HEK293 (cell line): ENCODE data around the gene CLEC4E.

Experiments
- CTCF ChIA-PET: fragments of 350-600 bp; formaldehyde crosslinking; extraction: SDS; loops from one replicate; lab custom pipeline; 2021; ENCODE audit warnings: antibody characterized with exemption; lab: Yijun Ruan, JAX
- POLR2A ChIA-PET: fragments of 300-600 bp; formaldehyde crosslinking; extraction: SDS; loops from one replicate; lab custom pipeline; 2020; ENCODE audit warnings: antibody characterized with exemption, inconsistent platforms; lab: Yijun Ruan, JAX
- H3K27ac ChIP-seq: fragments of 200-500 bp; sonication (Bioruptor generic); 2 replicates; pipeline ENCODE4 v1.5.1; 2014; ENCODE audit warnings: low read depth, low read length, control low read depth, inconsistent platforms; ENCODE audit errors: extremely low read depth
- H3K36me3 ChIP-seq, 2 experiments: fragments of 200-500 bp in 1 of 2; sonication (Bioruptor generic) in 1 of 2; 1 replicate in 1 of 2; 2 replicates in 1 of 2; pipeline ENCODE4 v1.5.1; 2014 to 2017; ENCODE audit warnings: inconsistent platforms in 2 of 2, low read length in 2 of 2; ENCODE audit not compliant: control insufficient read depth in 2 of 2, insufficient read depth in 1 of 2
- H3K4me1 ChIP-seq: fragments of 200-500 bp; sonication (Bioruptor generic); 2 replicates; pipeline ENCODE4 v1.5.1; 2014; ENCODE audit warnings: mild to moderate bottlenecking, low read length, inconsistent platforms; ENCODE audit not compliant: control insufficient read depth, insufficient read depth
- H3K4me3 ChIP-seq: 2 replicates; pipeline ENCODE4 v1.5.1; 2011; ENCODE audit warnings: low read depth, mild to moderate bottlenecking, control low read depth, low read length, moderate library complexity
- H3K9me3 ChIP-seq: fragments of 200-500 bp; sonication (Bioruptor generic); 2 replicates; pipeline ENCODE4 v1.5.1; 2014; ENCODE audit warnings: low read depth, low read length, inconsistent platforms; ENCODE audit not compliant: control insufficient read depth, insufficient read depth
- ELK4 ChIP-seq: IDR thresholded peaks from 2 replicates; pipeline ENCODE4 v1.6.1; 2011; ENCODE audit warnings: mild to moderate bottlenecking, low read depth, low read length, borderline replicate concordance
- HOXD13 ChIP-seq: sonication (generic); formaldehyde crosslinking; IDR thresholded peaks from 2 replicates; pipeline ENCODE4 v1.8.0; 2022; ENCODE audit warnings: missing genetic modification reagents, borderline replicate concordance
- KLF10 ChIP-seq: fragments of 450-650 bp; IDR thresholded peaks from 2 replicates; pipeline ENCODE4 v1.5.1; 2018; ENCODE audit warnings: missing biosample characterization, mild to moderate bottlenecking, missing genetic modification characterization
- KLF8 ChIP-seq: fragments of 450-650 bp; formaldehyde crosslinking; IDR thresholded peaks from 2 replicates; pipeline ENCODE4 v1.5.1; 2016; ENCODE audit warnings: missing biosample characterization, missing genetic modification characterization
- OVOL3 ChIP-seq: fragments of 450-650 bp; formaldehyde crosslinking; IDR thresholded peaks from 2 replicates; pipeline ENCODE4 v1.5.1; 2016; ENCODE audit warnings: missing biosample characterization, missing genetic modification characterization
- ZBTB17 ChIP-seq: fragments of 450-650 bp; formaldehyde crosslinking; IDR thresholded peaks from 2 replicates; pipeline ENCODE4 v1.5.1; 2016; ENCODE audit warnings: missing biosample characterization, missing genetic modification characterization
- ZFP69B ChIP-seq: fragments of 450-650 bp; formaldehyde crosslinking; IDR thresholded peaks from 2 replicates; pipeline ENCODE4 v1.5.1; 2016; ENCODE audit warnings: missing biosample characterization, missing genetic modification characterization
- ZIC2 ChIP-seq: fragments of 450-650 bp; formaldehyde crosslinking; IDR thresholded peaks from 2 replicates; pipeline ENCODE4 v1.5.1; 2016; ENCODE audit warnings: missing biosample characterization, missing genetic modification characterization
- ZNF341 ChIP-seq: fragments of 450-650 bp; formaldehyde crosslinking; IDR thresholded peaks from 2 replicates; pipeline ENCODE4; 2016; ENCODE audit warnings: low read depth, missing biosample characterization, missing genetic modification characterization
- ZNF391 ChIP-seq: fragments of 450-650 bp; formaldehyde crosslinking; IDR thresholded peaks from 2 replicates; pipeline ENCODE4 v1.5.1; 2016; ENCODE audit warnings: low read depth, missing biosample characterization, missing genetic modification characterization, borderline replicate concordance
- ZNF596 ChIP-seq: fragments of 450-650 bp; IDR thresholded peaks from 2 replicates; pipeline ENCODE4 v1.5.0; 2018; ENCODE audit warnings: missing biosample characterization, mild to moderate bottlenecking, missing genetic modification characterization, moderate library complexity
- ZNF677 ChIP-seq: fragments of 450-650 bp; IDR thresholded peaks from 2 replicates; pipeline ENCODE4 v1.5.0; 2018; ENCODE audit warnings: missing biosample characterization, mild to moderate bottlenecking, missing genetic modification characterization, moderate library complexity
- ZNF776 ChIP-seq: fragments of 450-650 bp; formaldehyde crosslinking; IDR thresholded peaks from 2 replicates; pipeline ENCODE4 v1.5.0; 2017; ENCODE audit warnings: missing biosample characterization, missing genetic modification characterization, borderline replicate concordance
- ZNF843 ChIP-seq: fragments of 450-650 bp; formaldehyde crosslinking; IDR thresholded peaks from 2 replicates; pipeline ENCODE4 v1.5.1; 2016; ENCODE audit warnings: missing biosample characterization, missing genetic modification characterization
- TF ChIP-seq, protein P1 (sequence below): fragments of 450-650 bp; formaldehyde crosslinking; conservative IDR thresholded peaks from 2 replicates; pipeline ENCODE4 v1.5.1; 2016; ENCODE audit warnings: low read depth, missing biosample characterization, missing genetic modification characterization

Gene CLEC4E

DNA sequence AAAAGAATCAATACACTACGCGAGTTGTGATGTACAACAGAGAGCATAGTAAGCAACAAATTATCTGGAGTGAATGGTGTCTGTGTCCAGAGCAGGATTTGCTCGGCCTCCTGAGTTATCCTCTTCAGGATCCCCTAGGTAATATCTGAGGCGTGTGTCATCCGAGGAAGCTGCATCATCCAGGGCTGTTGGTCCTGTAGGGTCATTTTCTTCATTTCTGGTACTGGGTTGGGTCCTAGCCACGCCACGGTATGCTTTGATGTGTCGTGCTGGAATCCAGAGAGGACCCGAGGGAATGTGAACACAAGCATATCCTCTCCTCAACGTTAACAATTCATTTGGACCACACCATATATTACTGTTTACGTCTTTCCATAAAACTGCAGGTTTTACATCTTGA lies 19.0 kb upstream of the CLEC4E start:
- Histone ChIP-seq H3K27ac (no peak overlapping the region), H3K9me3 (no peaks in the 10 kb centered on the region), H3K36me3 (no peaks in the 10 kb centered on the region), H3K4me1 (no peaks in the 10 kb centered on the region), H3K4me3 (no peak overlapping the region)
- CTCF ChIA-PET = interaction anchor here (1.9 kb wide), 1 partner anchor 15 kb away, joined by 11 read pairs; no protein-coding TSS in a partner anchor
- TF ChIP-seq, protein P1, sequence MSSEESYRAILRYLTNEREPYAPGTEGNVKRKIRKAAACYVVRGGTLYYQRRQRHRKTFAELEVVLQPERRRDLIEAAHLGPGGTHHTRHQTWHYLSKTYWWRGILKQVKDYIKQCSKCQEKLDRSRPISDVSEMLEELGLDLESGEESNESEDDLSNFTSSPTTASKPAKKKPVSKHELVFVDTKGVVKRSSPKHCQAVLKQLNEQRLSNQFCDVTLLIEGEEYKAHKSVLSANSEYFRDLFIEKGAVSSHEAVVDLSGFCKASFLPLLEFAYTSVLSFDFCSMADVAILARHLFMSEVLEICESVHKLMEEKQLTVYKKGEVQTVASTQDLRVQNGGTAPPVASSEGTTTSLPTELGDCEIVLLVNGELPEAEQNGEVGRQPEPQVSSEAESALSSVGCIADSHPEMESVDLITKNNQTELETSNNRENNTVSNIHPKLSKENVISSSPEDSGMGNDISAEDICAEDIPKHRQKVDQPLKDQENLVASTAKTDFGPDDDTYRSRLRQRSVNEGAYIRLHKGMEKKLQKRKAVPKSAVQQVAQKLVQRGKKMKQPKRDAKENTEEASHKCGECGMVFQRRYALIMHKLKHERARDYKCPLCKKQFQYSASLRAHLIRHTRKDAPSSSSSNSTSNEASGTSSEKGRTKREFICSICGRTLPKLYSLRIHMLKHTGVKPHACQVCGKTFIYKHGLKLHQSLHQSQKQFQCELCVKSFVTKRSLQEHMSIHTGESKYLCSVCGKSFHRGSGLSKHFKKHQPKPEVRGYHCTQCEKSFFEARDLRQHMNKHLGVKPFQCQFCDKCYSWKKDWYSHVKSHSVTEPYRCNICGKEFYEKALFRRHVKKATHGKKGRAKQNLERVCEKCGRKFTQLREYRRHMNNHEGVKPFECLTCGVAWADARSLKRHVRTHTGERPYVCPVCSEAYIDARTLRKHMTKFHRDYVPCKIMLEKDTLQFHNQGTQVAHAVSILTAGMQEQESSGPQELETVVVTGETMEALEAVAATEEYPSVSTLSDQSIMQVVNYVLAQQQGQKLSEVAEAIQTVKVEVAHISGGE = no peak
- POLR2A ChIA-PET = no interaction called here

- no peaks in the 10 kb centered on the region for H3K36me3 ChIP-seq
- TF ChIP-seq ZNF341 (tag by site-specific recombination) (no peak), ELK4 (no peak), KLF10 (no peak), ZNF843 (tag by site-specific recombination) (no peak), ZIC2 (tag by site-specific recombination) (no peak), KLF8 (no peak), ZNF596 (no peak), ZNF677 (tag by site-specific recombination) (no peak)
- CTCF ChIA-PET = interaction anchor here (0.6 to 3.0 kb wide), 3 partner anchors 12 to 626 kb away, joined by 3 to 24 read pairs (median 8); no protein-coding TSS in a partner anchor
- POLR2A ChIA-PET = no interaction called here
- H3K4me1 ChIP-seq = no peaks in the 10 kb centered on the region
- H3K4me3 ChIP-seq = no peak overlapping the region
- no peak overlapping the region for H3K27ac ChIP-seq
- no peaks in the 10 kb centered on the region for H3K9me3 ChIP-seq
Observed at GRCh38 chr12:8556531-8557097, 15.9 kb upstream of the CLEC4E start.

DNA sequence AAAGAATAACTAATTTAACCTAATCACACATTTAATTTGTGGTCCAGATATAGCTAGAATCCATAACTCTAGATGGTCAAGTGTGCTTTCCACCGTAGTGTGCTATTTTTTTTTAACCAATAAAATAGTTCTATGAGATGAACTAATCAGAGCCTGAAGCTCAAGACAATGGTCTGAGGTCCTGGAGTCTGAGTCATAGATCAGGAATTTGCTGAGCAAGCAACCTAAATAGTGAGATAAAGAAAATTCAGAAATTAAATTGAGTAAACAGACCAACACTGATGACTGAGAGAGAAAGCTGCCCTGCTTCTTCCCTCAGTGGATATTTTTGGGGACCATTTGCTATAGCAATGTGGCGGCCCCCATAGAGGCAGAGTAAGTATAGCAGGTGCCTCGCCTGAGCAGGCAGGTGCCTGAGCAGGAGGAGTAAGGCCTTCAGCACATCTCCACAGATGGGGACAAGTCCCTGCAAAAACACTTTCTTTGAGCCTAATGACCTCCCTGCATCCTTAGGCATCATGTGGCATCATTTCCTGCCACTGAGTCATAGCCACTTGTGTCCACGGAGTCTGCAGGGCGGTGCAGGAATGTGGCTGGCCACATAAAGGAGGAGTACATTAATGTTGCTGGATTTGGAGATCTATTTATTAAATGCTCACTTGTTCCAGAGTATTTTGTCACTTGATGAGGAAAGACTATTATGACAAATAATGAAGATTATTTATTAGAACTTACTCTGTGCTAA lies 13.9 kb upstream of the CLEC4E start:
- TF ChIP-seq OVOL3 (tag by site-specific recombination) (no peak), ZNF391 (tag by site-specific recombination) (no peak), ZNF776 (no peak), ZFP69B (tag by site-specific recombination) (no peak), HOXD13 (CRISPR knock-in tag) (no peak), ZBTB17 (no peak)
- Histone ChIP-seq H3K36me3 (no peaks in the 10 kb centered on the region), H3K9me3 (no peaks in the 10 kb centered on the region), H3K4me1 (no peaks in the 10 kb centered on the region), H3K4me3 (no peak overlapping the region), H3K27ac (no peak overlapping the region)
- ChIA-PET CTCF (interaction anchor here (0.5 to 3.0 kb wide), 2 partner anchors 10 kb away, joined by 5 to 24 read pairs; no protein-coding TSS in a partner anchor), POLR2A (no interaction called here)
